Mucosa of rectum (tissue), 2 donors: Measurements from ENCODE around the gene SELENOW.
A peak's percentile ranks its signal among the peaks of the same experiment; 100 is the strongest.
"Not testable (repeated sequence)": the region's sequence is repeated elsewhere in the genome, so short reads cannot be mapped to it uniquely, and the experiment has no call there.

Experiments used
- H3K27ac ChIP-seq, 2 donors: one replicate each; pipeline ENCODE4 v1.7.0; 2013; ENCODE audit warnings: inconsistent platforms in 2 of 2, low read depth in 2 of 2, low read length in 2 of 2
- H3K27me3 ChIP-seq, 2 donors: one replicate each; pipeline ENCODE4 v1.7.0; 2013; ENCODE audit warnings: low read length in 2 of 2; ENCODE audit not compliant: control insufficient read depth in 2 of 2, insufficient read depth in 2 of 2
- H3K36me3 ChIP-seq, 2 donors: one replicate each; pipeline ENCODE4 v1.7.0; 2013; ENCODE audit warnings: low read length in 2 of 2; ENCODE audit not compliant: control insufficient read depth in 2 of 2, insufficient read depth in 2 of 2
- H3K4me1 ChIP-seq, 2 donors: one replicate each; pipeline ENCODE4 v1.7.0; 2013; ENCODE audit warnings: low read length in 2 of 2, mild to moderate bottlenecking in 1 of 2; ENCODE audit not compliant: control insufficient read depth in 2 of 2, insufficient read depth in 2 of 2
- H3K4me3 ChIP-seq, 2 donors: one replicate each; pipeline ENCODE4 v1.7.0; 2013; ENCODE audit warnings: low read length in 2 of 2
- H3K9ac ChIP-seq, 2 donors: one replicate each; pipeline ENCODE4 v1.7.0; 2013; ENCODE audit warnings: low read length in 2 of 2, low read depth in 1 of 2, mild to moderate bottlenecking in 1 of 2
- H3K9me3 ChIP-seq, 2 donors: one replicate each; pipeline ENCODE4 v1.7.0; 2013; ENCODE audit warnings: low read length in 2 of 2; ENCODE audit not compliant: control insufficient read depth in 2 of 2
- donor health status: healthy.
- donor health status: Normal muscosa, but diverticular disease.

SELENOW gene

DNA sequence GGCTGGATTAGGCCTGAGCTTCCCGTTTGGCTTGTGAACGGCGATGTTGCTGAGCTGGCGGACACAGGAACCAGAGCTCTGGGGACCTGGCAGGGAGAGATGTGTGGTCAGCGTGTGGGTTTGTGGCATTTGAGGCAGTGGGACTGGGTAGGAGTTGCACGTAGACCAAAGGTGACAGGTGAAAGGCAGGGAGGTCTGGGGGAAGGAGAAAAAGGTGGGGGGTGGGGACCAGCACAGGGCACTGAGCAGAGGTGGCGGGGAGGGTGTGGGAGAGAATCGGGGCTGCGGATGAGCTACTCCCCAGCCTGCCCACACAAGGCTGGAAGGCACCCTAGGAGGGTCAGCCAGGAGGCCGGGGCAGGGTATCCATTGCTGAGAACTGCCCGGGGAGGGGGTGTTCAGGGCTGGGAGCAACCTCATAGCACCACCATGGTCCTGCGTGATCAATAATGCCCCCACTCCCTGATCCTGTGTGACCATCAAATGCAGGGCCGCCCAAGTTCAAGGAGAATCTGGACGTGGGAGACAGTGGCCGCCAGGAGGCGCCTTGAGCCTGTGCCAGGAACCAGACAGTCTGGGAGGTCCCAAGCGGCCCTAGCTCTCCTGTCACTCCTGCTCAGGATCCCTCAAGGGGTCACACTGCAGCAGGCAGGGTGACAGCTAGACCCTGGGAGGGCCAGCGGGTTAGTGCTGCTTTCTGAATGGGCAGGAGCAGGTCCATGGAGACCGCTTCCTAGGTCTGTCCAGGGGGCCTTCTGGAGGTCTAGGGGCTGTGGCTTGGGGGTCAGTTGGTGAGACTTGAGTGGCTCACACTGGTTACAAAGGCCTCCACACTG, 12.8 kb upstream of the SELENOW start:
- no peak overlapping the region for H3K9ac ChIP-seq
- H3K27ac ChIP-seq = no peak overlapping the region
- H3K4me1 ChIP-seq = no peaks in the 10 kb centered on the region
- H3K27me3 ChIP-seq = no peaks in the 10 kb centered on the region
- H3K9me3 ChIP-seq = no peaks in the 10 kb centered on the region
- no peak overlapping the region for H3K4me3 ChIP-seq
- H3K36me3 ChIP-seq = no peaks in the 10 kb centered on the region

- no peaks in the 10 kb centered on the region for H3K4me1 ChIP-seq
- H3K9me3 ChIP-seq = no peaks in the 10 kb centered on the region
- no peaks in the 10 kb centered on the region for H3K36me3 ChIP-seq
- no peak overlapping the region for H3K9ac ChIP-seq
- H3K27me3 ChIP-seq = no peaks in the 10 kb centered on the region
- H3K27ac ChIP-seq = no peak overlapping the region
- H3K4me3 ChIP-seq = no peak overlapping the region
These were observed 12.2 kb upstream of the SELENOW start for GRCh38 chr19:47766359-47766620.

DNA sequence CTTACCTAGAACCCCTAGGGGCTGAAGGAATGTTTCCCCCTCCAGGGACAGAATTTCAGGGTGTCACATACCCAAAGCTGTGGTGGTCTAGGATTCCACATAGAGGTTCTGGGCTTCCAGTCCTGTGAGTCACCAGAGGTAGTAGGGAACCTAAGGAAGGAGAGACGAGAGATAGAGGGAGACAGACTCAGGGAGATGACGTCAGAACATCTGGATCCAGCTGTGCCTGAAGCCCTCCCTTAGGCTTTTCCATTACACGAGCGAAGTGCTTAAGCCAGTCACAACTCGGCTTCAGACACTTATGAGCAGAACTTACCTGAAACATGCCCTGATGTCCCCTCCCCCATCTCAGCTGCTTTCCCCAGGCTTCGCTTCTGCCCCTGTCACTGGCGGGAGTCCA, 11.8 kb upstream of the SELENOW start:
- Histone ChIP-seq H3K27ac (no peak overlapping the region), H3K36me3 (no peaks in the 10 kb centered on the region), H3K4me3 (no peak overlapping the region), H3K27me3 (no peaks in the 10 kb centered on the region), H3K9me3 (no peaks in the 10 kb centered on the region), H3K4me1 (no peaks in the 10 kb centered on the region), H3K9ac (no peak overlapping the region)

GRCh38 chr19:47767349-47767748, 11.2 kb upstream of the SELENOW start:
- H3K9me3 ChIP-seq = no peaks in the 10 kb centered on the region
- H3K36me3 ChIP-seq = no peaks in the 10 kb centered on the region
- H3K4me3 ChIP-seq = no peak overlapping the region
- no peak overlapping the region for H3K9ac ChIP-seq
- no peaks in the 10 kb centered on the region for H3K27me3 ChIP-seq
- no peak overlapping the region for H3K27ac ChIP-seq
- H3K4me1 ChIP-seq = no peaks in the 10 kb centered on the region

DNA sequence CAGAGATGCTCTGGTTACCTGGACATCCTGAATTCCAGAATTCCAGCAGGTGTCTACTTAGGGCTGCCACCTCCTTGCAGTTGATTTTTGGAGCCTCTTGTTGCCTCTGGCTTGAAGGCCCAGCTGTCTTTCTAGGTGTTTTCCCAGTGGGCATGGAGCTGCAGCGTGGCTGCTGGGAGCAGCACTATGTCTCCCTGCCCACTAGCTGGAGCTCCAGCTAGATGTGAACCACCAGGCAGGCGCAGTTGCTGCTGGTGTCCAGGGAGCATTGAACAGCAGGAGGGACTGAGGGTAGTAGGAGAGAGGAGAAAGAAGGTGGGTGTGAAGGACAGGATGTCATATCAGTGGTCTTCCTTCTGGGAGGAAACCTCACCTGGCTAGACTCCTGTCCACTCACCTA, 9.9 kb upstream of the SELENOW start:
- Histone ChIP-seq H3K4me3 (no peak overlapping the region), H3K9ac (no peak overlapping the region), H3K36me3 (no peaks in the 10 kb centered on the region), H3K27ac (no peak overlapping the region), H3K9me3 (no peaks in the 10 kb centered on the region), H3K4me1 (no peaks in the 10 kb centered on the region), H3K27me3 (no peaks in the 10 kb centered on the region)

DNA sequence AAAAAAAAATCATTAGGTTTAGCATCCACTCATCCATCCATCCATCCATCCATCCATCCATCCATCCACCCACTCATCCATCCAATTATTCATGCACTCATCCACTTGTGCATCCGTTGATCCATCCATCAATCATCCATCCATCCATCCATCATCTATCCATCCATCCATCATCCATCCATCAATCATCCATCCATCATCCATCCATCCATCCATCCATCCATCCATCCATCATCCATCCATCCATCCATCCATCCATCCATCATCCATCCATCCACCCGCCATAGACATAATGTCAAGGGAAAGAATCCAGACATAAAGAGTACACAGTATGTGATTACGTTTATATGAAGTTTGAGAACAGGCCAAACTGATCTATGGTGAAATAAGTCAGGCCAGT, 9.0 kb upstream of the SELENOW start:
- H3K9ac ChIP-seq = no peak overlapping the region
- H3K36me3 ChIP-seq = no peaks in the 10 kb centered on the region
- H3K27ac ChIP-seq = no peak overlapping the region
- H3K4me3 ChIP-seq = no peak overlapping the region
- no peaks in the 10 kb centered on the region for H3K27me3 ChIP-seq
- H3K9me3 ChIP-seq = no peaks in the 10 kb centered on the region
- no peaks in the 10 kb centered on the region for H3K4me1 ChIP-seq

DNA sequence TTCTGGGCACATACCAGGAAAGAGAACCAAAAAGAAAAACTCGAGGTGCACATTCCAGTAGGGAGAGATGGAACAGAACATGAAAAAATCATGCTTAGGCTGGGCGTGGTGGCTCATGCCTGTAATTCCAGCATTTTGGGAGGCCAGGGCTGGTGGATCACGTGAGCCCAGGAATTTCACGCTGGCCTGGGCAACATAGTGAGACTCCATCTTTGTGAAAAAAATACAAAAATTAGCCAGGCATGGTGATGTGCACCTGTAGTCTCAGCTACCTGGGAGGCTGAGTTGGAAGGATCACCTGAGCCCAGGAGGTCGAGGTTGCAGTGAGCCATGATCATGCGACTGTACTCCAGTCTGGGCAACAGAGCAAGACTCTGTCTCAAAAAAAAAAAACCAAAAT, 7.2 kb upstream of the SELENOW start:
- not testable (repeated sequence) for H3K27ac ChIP-seq, H3K4me1 ChIP-seq, H3K27me3 ChIP-seq, H3K9ac ChIP-seq, H3K9me3 ChIP-seq, H3K4me3 ChIP-seq, H3K36me3 ChIP-seq

- Histone ChIP-seq H3K27me3 (no peaks in the 10 kb centered on the region), H3K36me3 (peaks cover 6 to 12% of the 10 kb centered on the region in 2 donors), H3K27ac (peak overlapping the region; percentile 93 to 99), H3K9me3 (no peaks in the 10 kb centered on the region), H3K9ac (peak overlapping the region in 1 of 2 donors; percentile 51), H3K4me1 (peaks cover 13 to 34% of the 10 kb centered on the region in 2 donors), H3K4me3 (no peak overlapping the region)
These were observed 1.9 kb upstream of the SELENOW start for GRCh38 chr19:47776568-47776967.

DNA sequence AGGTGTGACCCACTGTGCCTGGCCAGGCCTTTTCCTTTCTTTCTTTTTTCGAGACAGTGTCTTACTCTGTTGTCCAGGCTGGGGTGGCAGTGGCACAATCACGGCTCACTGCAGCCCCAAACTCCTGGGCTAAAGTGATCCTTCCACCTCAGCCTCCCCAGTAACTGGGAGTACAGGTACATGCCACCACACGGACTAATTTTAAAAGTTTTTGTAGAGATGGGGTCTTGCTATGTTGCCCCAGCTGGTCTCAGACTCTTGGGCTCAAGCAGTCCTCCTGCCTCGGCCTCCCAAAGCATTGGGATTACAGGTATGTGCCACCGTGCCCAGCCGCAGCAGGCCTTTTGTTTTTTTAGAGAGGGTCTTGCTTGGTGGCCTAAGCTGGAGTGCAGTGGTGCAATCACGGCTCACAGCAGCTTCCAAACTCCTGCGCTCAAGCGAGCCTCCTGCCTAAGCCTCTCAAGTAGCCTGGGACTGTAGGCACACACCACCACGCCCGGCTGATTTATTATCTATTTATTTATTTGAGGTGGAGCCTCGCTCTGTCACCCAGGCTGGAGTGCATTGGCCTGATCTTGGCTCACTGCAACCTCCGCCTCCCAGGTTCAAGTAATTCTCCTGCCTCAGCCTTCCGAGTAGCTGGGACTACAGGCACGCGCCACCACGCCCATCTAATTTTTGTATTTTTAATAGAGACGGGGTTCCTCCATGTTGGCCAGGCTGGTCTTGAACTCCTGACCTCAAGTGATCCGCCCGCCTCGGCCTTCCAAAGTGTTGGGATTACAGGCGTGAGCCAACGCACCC, 1.1 kb upstream of the SELENOW start:
- Histone ChIP-seq H3K9ac (peak overlapping the region; percentile 92 to 96), H3K27ac (peak overlapping the region; percentile 93 to 99), H3K4me1 (peaks cover 16 to 40% of the 10 kb centered on the region in 2 donors), H3K4me3 (peak overlapping the region; percentile 86 to 97), H3K36me3 (peaks cover 13 to 16% of the 10 kb centered on the region in 2 donors)
- H3K9me3 ChIP-seq, H3K27me3 ChIP-seq: not testable (repeated sequence)

- Histone ChIP-seq H3K27me3 (no peaks in the 10 kb centered on the region), H3K27ac (peak overlapping the region; percentile 93 to 99), H3K36me3 (peaks cover 21 to 26% of the 10 kb centered on the region in 2 donors), H3K9ac (peak overlapping the region; percentile 92 to 96), H3K9me3 (no peaks in the 10 kb centered on the region), H3K4me3 (peak overlapping the region; percentile 86 to 97), H3K4me1 (peaks cover 16 to 40% of the 10 kb centered on the region in 2 donors)
These were observed 450 bp downstream of the SELENOW start for GRCh38 chr19:47778954-47779351.
